SK-N-SH (cell line): Measurements from ENCODE around the gene TMEM107.

Source experiments
- EP300 ChIP-seq, 2 experiments: IDR thresholded peaks; 2 replicates each; pipeline versions ENCODE4 v1.4.0 to v1.6.1; 2012; ENCODE audit warnings: borderline replicate concordance in 1 of 2, low read depth in 1 of 2, low read length in 1 of 2
- GABPA ChIP-seq: IDR thresholded peaks from 2 replicates; pipeline ENCODE4 v1.4.0; 2012; ENCODE audit warnings: low read depth, mild to moderate bottlenecking
- REST ChIP-seq: IDR thresholded peaks from 2 replicates; pipeline ENCODE4 v1.6.1; 2012; ENCODE audit warnings: mild to moderate bottlenecking, low read depth, low read length, moderate library complexity
- YY1 ChIP-seq: IDR thresholded peaks from 2 replicates; pipeline ENCODE4 v1.4.0; 2012; ENCODE audit warnings: low read depth, mild to moderate bottlenecking
- TF ChIP-seq, protein P1 (sequence below): fragments of 200-600 bp; sonication (generic); IDR thresholded peaks from 2 replicates; pipeline ENCODE4 v1.6.1; 2017; ENCODE audit warnings: antibody characterized with exemption, mild to moderate bottlenecking, moderate library complexity

DNA sequence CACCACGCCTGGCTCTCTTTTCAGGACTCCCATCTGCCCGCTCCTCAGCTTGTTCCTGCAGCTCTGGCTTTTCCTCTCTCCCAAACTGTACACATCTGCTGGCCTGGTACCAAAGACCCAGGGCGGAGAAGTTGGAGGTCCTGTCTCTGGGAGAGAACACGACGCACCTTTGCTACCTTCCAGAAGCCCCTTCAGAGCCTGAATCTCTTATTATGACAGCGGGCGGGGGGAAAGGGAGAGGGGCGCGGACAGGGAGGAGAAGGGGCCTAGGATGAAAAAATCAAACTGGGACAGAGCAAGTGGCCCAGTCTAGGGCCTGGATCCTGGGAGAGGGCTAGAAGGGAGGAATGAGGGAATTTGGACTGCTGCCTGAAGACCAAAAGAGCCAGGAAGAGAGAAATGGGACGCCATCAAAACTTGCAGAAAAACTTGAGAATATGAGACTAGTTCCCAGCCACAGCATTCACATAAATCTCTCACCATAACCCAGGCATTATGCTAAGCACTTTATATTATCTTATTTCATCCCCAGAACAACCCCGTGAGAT, 21.5 kb downstream of the TMEM107 start:
- TF ChIP-seq YY1 (no peak), GABPA (no peak), EP300 (IDR thresholded peaks at IDR 0.05; ENCODE audit: borderline replicate concordance in 1 of 2, low read depth in 1 of 2, low read length in 1 of 2) (no peak), REST (no peak)
- TF ChIP-seq, protein P1, sequence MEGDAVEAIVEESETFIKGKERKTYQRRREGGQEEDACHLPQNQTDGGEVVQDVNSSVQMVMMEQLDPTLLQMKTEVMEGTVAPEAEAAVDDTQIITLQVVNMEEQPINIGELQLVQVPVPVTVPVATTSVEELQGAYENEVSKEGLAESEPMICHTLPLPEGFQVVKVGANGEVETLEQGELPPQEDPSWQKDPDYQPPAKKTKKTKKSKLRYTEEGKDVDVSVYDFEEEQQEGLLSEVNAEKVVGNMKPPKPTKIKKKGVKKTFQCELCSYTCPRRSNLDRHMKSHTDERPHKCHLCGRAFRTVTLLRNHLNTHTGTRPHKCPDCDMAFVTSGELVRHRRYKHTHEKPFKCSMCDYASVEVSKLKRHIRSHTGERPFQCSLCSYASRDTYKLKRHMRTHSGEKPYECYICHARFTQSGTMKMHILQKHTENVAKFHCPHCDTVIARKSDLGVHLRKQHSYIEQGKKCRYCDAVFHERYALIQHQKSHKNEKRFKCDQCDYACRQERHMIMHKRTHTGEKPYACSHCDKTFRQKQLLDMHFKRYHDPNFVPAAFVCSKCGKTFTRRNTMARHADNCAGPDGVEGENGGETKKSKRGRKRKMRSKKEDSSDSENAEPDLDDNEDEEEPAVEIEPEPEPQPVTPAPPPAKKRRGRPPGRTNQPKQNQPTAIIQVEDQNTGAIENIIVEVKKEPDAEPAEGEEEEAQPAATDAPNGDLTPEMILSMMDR = no peak
